ENCODE results near the gene PARD3. TPM values are rescaled to one million over a fixed set of nuclear protein-coding genes. Genes with fewer than 3 reads are reported as not detected.

The PARD3 gene
- total RNA-seq, 1 donor from 2014 or later, result 22.9 TPM

GRCh38 chr10:34172936-34173533 lies 642.1 kb downstream of the PARD3 start:
- TF ChIP-seq CTCF (IDR thresholded peaks at IDR 0.05; ENCODE audit: partially characterized antibody, unreplicated experiment), result no peak
- Mint-ChIP-seq H3K4me3 (ENCODE audit: unreplicated experiment) (no peak overlapping the region), H3K9me3 (ENCODE audit: unreplicated experiment) (no peaks in the 10 kb centered on the region), H3K27ac (ENCODE audit: unreplicated experiment) (no peak overlapping the region), H3K4me1 (ENCODE audit: low read depth, unreplicated experiment) (peaks cover 38% of the 10 kb centered on the region), H3K27me3 (ENCODE audit: unreplicated experiment) (peaks cover 4% of the 10 kb centered on the region), H3K36me3 (ENCODE audit: unreplicated experiment) (no peaks in the 10 kb centered on the region)
- no peak for DNase-seq

GRCh38 chr10:34171957-34172527 lies 643.1 kb downstream of the PARD3 start:
- TF ChIP-seq CTCF (IDR thresholded peaks at IDR 0.05; ENCODE audit: partially characterized antibody, unreplicated experiment), result no peak
- Mint-ChIP-seq H3K4me1 (ENCODE audit: low read depth, unreplicated experiment) (peaks cover 37% of the 10 kb centered on the region), H3K27me3 (ENCODE audit: unreplicated experiment) (peaks cover 4% of the 10 kb centered on the region), H3K9me3 (ENCODE audit: unreplicated experiment) (no peaks in the 10 kb centered on the region), H3K4me3 (ENCODE audit: unreplicated experiment) (no peak overlapping the region), H3K27ac (ENCODE audit: unreplicated experiment) (no peak overlapping the region), H3K36me3 (ENCODE audit: unreplicated experiment) (no peaks in the 10 kb centered on the region)
- no peak for DNase-seq

GRCh38 chr10:34169677-34170076 lies 645.4 kb downstream of the PARD3 start:
- TF ChIP-seq CTCF (IDR thresholded peaks at IDR 0.05; ENCODE audit: partially characterized antibody, unreplicated experiment), result no peak
- peaks cover 28% of the 10 kb centered on the region for H3K4me1 Mint-ChIP-seq (ENCODE audit: low read depth, unreplicated experiment)
- H3K9me3 Mint-ChIP-seq (ENCODE audit: unreplicated experiment), result no peaks in the 10 kb centered on the region
- DNase-seq, result no peak
- H3K27me3 Mint-ChIP-seq (ENCODE audit: unreplicated experiment), result peaks cover 4% of the 10 kb centered on the region
- no peak overlapping the region for H3K27ac Mint-ChIP-seq (ENCODE audit: unreplicated experiment)
- H3K36me3 Mint-ChIP-seq (ENCODE audit: unreplicated experiment), result no peaks in the 10 kb centered on the region
- no peak overlapping the region for H3K4me3 Mint-ChIP-seq (ENCODE audit: unreplicated experiment)

- no peak for DNase-seq
- no peaks in the 10 kb centered on the region for H3K36me3 Mint-ChIP-seq (ENCODE audit: unreplicated experiment)
- TF ChIP-seq CTCF (IDR thresholded peaks at IDR 0.05; ENCODE audit: partially characterized antibody, unreplicated experiment), result no peak
- H3K27ac Mint-ChIP-seq (ENCODE audit: unreplicated experiment), result no peak overlapping the region
- H3K4me3 Mint-ChIP-seq (ENCODE audit: unreplicated experiment), result no peak overlapping the region
- H3K4me1 Mint-ChIP-seq (ENCODE audit: low read depth, unreplicated experiment), result peaks cover 25% of the 10 kb centered on the region
- no peaks in the 10 kb centered on the region for H3K9me3 Mint-ChIP-seq (ENCODE audit: unreplicated experiment)
- H3K27me3 Mint-ChIP-seq (ENCODE audit: unreplicated experiment), result peaks cover 4% of the 10 kb centered on the region
These were observed 646.0 kb downstream of the PARD3 start for GRCh38 chr10:34169131-34169530.

GRCh38 chr10:34168439-34168838 lies 646.7 kb downstream of the PARD3 start:
- DNase-seq, result no peak
- TF ChIP-seq CTCF (IDR thresholded peaks at IDR 0.05; ENCODE audit: partially characterized antibody, unreplicated experiment), result no peak
- no peak overlapping the region for H3K4me3 Mint-ChIP-seq (ENCODE audit: unreplicated experiment)
- H3K9me3 Mint-ChIP-seq (ENCODE audit: unreplicated experiment), result no peaks in the 10 kb centered on the region
- H3K27me3 Mint-ChIP-seq (ENCODE audit: unreplicated experiment), result peaks cover 4% of the 10 kb centered on the region
- H3K4me1 Mint-ChIP-seq (ENCODE audit: low read depth, unreplicated experiment), result peaks cover 21% of the 10 kb centered on the region
- no peaks in the 10 kb centered on the region for H3K36me3 Mint-ChIP-seq (ENCODE audit: unreplicated experiment)
- no peak overlapping the region for H3K27ac Mint-ChIP-seq (ENCODE audit: unreplicated experiment)
